NCI-H187 treated with DMSO at 0.1 percent for 48 hours (cell line): ENCODE data around the gene CD4.

Experiments used
- DNase-seq: peaks from one replicate; lab custom pipeline; 2025; lab: John Stamatoyannopoulos, UW

Gene CD4

GRCh38 chr12:6765634-6766581, 23.4 kb upstream of the CD4 start, which contains the start of gene PTMS:
PTMS (plus strand) TSS chr12:6766363; CDS start chr12:6766706, 343 bp downstream.
- peak; percentile 88 for DNase-seq

GRCh38 chr12:6766651-6767349, 22.5 kb upstream of the CD4 start:
- DNase-seq = no peak

GRCh38 chr12:6767353-6768319, 21.7 kb upstream of the CD4 start:
- no peak for DNase-seq

- DNase-seq = no peak
Measured at GRCh38 chr12:6768437-6768914, 20.9 kb upstream of the CD4 start.

GRCh38 chr12:6768990-6769389, 20.3 kb upstream of the CD4 start:
- DNase-seq = no peak

GRCh38 chr12:6769666-6770065, 19.7 kb upstream of the CD4 start:
- DNase-seq = no peak

- DNase-seq = no peak
Measured at GRCh38 chr12:6770094-6770493, 19.2 kb upstream of the CD4 start.

GRCh38 chr12:6770600-6770999, 18.7 kb upstream of the CD4 start:
- no peak for DNase-seq

- no peak for DNase-seq
Measured at GRCh38 chr12:6771091-6771495, 18.2 kb upstream of the CD4 start.

- DNase-seq = no peak
Measured at GRCh38 chr12:6771509-6772330, 17.6 kb upstream of the CD4 start.

GRCh38 chr12:6772331-6772695, 17.0 kb upstream of the CD4 start, which contains the start of gene LAG3:
LAG3 (plus strand) TSS chr12:6772520; CDS start chr12:6772853, 333 bp downstream.
- no peak for DNase-seq

GRCh38 chr12:6772726-6773589, 16.4 kb upstream of the CD4 start:
- DNase-seq = no peak

- no peak for DNase-seq
Measured at GRCh38 chr12:6773590-6774351, 15.6 kb upstream of the CD4 start.

- DNase-seq = no peak
Measured at GRCh38 chr12:6774499-6775062, 14.7 kb upstream of the CD4 start.

GRCh38 chr12:6775185-6776174, 13.8 kb upstream of the CD4 start:
- DNase-seq = no peak

GRCh38 chr12:6777386-6777785, 11.9 kb upstream of the CD4 start:
- DNase-seq = no peak

- no peak for DNase-seq
Measured at GRCh38 chr12:6778217-6778573, 11.1 kb upstream of the CD4 start.
